ENCODE data around the gene SDF2L1. TPM values are rescaled to one million over a fixed set of nuclear protein-coding genes. Genes with fewer than 3 reads are reported as not detected.
A peak's percentile ranks its signal among the peaks of the same experiment; 100 is the strongest.
"Not testable (repeated sequence)": the region's sequence is repeated elsewhere in the genome, so short reads cannot be mapped to it uniquely, and the experiment has no call there.

Gene SDF2L1, protein sequence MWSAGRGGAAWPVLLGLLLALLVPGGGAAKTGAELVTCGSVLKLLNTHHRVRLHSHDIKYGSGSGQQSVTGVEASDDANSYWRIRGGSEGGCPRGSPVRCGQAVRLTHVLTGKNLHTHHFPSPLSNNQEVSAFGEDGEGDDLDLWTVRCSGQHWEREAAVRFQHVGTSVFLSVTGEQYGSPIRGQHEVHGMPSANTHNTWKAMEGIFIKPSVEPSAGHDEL
- total RNA-seq (10 to 100 TPM in 3 of 4 donors, 1 to 10 TPM in 1; 6.9 to 13.0 (median 11.6) TPM), polyA plus RNA-seq (10 to 100 TPM; 16.8 to 53.5 (median 26.0) TPM)
- long read RNA-seq, donor 1, transcript SDF2L1-201 (3 exons, 865 nt), result major isoform, 9 of 9 reads
- long read RNA-seq, donor 1, partial matches to known transcripts, result 0 of 9 reads
- long read RNA-seq, donor 1, other reads (novel, unspliced or antisense), result 0 of 9 reads
- long read RNA-seq, donor 2, transcript SDF2L1-201 (3 exons, 865 nt), result major isoform, 17 of 17 reads
- long read RNA-seq, donor 2, partial matches to known transcripts, result 0 of 17 reads
- long read RNA-seq, donor 2, other reads (novel, unspliced or antisense), result 0 of 17 reads

DNA sequence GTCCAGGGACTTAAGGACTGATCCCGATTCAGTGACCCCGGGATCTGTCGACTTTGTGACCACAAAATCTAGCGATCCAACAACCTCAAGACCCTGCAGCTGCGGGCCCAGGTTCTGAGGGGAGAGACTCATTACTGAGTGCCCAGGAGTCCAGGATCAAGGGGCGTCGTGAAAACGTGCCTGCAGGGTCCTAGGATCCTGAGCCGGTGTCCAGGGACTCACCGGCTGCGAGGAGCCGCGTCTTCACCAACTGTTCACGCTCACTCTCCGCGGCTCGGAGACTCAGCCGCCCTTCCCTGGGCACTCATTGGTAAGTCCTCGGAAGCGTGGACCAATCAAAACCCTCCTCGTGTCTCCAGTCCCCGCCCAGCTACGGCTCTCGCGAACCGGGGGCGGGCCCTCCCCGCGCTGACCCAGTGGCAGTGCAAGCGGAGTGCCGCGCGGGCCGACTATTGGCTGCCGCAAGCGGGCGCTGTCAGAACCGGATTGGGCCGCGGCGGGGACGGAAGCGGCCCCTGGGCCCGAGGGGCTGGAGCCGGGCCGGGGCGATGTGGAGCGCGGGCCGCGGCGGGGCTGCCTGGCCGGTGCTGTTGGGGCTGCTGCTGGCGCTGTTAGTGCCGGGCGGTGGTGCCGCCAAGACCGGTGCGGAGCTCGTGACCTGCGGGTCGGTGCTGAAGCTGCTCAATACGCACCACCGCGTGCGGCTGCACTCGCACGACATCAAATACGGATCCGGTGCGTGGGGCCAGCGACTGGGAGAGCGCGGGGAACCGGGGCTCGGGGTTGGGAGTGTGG is at the start of gene SDF2L1:
Gene SDF2L1, plus strand, starts transcription at position 514 of the 795 bp plus-strand sequence. Its CDS starts 35 bp downstream, at position 549.
- Histone ChIP-seq H3K36me3 (ENCODE audit: insufficient read depth in 1 of 2, low read depth in 1 of 2) (peaks cover 0 to 10% of the 10 kb centered on the region in 2 donors), H3K4me1 (peaks cover 18% of the 10 kb centered on the region), H3K27ac (peak within 1 kb of the TSS; percentile 81), H3K4me3 (peak within 1 kb of the TSS; percentile 81), H3K9me3 (no peaks in the 10 kb centered on the region), H3K27me3 (ENCODE audit: insufficient read depth in 3 of 3, low read length in 2 of 3) (no peaks in the 10 kb centered on the region)
- intact Hi-C loops (cut with DNase I), result no loop called here
- 1% methylated on average over 56 to 76 of the region's 76 CpGs for WGBS, 3 donors
- ATAC-seq, result peak; percentile 99
- TF ChIP-seq, protein P1, sequence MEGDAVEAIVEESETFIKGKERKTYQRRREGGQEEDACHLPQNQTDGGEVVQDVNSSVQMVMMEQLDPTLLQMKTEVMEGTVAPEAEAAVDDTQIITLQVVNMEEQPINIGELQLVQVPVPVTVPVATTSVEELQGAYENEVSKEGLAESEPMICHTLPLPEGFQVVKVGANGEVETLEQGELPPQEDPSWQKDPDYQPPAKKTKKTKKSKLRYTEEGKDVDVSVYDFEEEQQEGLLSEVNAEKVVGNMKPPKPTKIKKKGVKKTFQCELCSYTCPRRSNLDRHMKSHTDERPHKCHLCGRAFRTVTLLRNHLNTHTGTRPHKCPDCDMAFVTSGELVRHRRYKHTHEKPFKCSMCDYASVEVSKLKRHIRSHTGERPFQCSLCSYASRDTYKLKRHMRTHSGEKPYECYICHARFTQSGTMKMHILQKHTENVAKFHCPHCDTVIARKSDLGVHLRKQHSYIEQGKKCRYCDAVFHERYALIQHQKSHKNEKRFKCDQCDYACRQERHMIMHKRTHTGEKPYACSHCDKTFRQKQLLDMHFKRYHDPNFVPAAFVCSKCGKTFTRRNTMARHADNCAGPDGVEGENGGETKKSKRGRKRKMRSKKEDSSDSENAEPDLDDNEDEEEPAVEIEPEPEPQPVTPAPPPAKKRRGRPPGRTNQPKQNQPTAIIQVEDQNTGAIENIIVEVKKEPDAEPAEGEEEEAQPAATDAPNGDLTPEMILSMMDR (IDR thresholded peaks at IDR 0.05), result no peak
- DNase-seq, result peak; percentile 99

DNA sequence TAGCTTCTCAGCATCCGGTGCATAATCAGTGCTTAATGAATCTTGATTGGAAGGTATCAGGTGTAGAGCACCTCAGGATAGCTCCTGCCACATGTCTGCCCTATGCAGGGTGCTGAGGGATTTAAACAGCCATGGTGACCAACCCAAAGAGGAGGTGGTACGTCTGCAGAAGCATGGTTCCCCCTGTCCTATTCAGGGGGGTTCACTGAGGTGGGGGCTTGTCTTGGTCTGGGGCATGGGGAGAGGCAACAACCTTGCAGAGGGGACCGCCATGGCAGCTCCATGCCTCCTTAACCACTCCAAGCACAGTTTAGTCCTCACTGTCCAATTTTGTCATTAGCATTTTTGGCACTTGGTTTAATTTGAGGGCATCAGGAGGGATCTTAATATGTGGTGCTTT is 49.7 kb upstream of the SDF2L1 start:
- no peak overlapping the region for H3K27ac ChIP-seq
- 89 to 96% (median 91%) methylated on average over 3 of the region's 3 CpGs for WGBS, 3 donors

DNA sequence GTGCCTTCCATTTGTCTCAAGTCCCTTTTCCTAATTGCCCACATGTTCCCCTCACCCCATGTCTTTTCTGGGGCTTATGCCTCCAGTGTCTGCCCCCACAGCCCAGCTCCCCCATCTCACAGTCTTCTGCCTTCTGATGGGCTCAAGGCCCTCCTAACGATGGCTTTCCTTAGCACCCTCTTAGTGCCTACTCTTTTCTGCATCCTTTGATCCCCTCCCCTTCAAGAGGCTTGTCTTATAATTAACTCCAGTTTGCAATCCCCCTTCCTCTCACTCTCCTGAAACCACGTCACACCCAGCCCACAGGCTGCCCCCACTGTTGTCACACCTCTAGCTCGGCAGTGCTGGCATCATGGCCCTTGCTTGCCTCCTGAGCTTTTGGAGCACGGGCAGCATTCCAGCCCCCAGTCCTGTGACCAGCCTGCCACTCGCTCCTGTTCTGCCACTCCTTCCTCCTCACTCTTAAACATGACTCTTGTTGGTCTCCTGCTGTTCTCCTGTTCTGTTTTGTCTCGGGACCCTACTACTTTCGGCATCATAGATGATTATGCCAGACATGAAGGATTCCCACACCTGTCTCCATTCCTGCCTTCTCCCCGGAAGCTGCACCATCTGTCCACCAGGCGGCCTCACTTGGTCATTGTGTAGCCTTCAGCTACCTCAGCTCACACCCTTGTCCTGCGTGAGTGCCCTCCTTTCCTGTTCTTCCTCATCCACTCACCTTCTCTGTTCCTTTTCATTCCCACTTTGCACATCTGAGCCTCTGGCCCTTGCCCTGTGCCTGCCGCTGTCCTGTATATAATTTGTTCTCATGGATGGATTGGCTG is 48.5 kb upstream of the SDF2L1 start:
- WGBS, 3 donors, result 67 to 82% (median 72%) methylated on average over 11 of the region's 11 CpGs
- ATAC-seq (no peak), DNase-seq (no peak)
- Histone ChIP-seq H3K27me3 (ENCODE audit: insufficient read depth in 3 of 3, low read length in 2 of 3) (no peaks in the 10 kb centered on the region), H3K9me3 (no peaks in the 10 kb centered on the region), H3K4me1 (peaks cover 42% of the 10 kb centered on the region), H3K36me3 (ENCODE audit: insufficient read depth in 1 of 2, low read depth in 1 of 2) (peaks cover 4 to 37% of the 10 kb centered on the region in 2 donors), H3K27ac (no peak overlapping the region), H3K4me3 (no peak overlapping the region)
- intact Hi-C loops (cut with DNase I), result loop anchor here in 1 of 2 donors (5.0 kb wide), 1 partner anchor 34 kb away; no protein-coding TSS in a partner anchor
- TF ChIP-seq, protein P1 (IDR thresholded peaks at IDR 0.05), result no peak

More for the DNA sequence above, 49.7 kb upstream of the SDF2L1 start:
- Histone ChIP-seq H3K27me3 (ENCODE audit: insufficient read depth in 3 of 3, low read length in 2 of 3) (no peaks in the 10 kb centered on the region), H3K4me1 (peaks cover 54% of the 10 kb centered on the region), H3K4me3 (no peak overlapping the region), H3K36me3 (ENCODE audit: insufficient read depth in 1 of 2, low read depth in 1 of 2) (peaks cover 4 to 37% of the 10 kb centered on the region in 2 donors), H3K9me3 (no peaks in the 10 kb centered on the region)
- intact Hi-C loops (cut with DNase I), result loop anchor here in 1 of 2 donors (5.0 kb wide), 1 partner anchor 35 kb away; no protein-coding TSS in a partner anchor
- no peak for DNase-seq
- TF ChIP-seq, protein P1 (IDR thresholded peaks at IDR 0.05), result no peak
- ATAC-seq, result no peak

DNA sequence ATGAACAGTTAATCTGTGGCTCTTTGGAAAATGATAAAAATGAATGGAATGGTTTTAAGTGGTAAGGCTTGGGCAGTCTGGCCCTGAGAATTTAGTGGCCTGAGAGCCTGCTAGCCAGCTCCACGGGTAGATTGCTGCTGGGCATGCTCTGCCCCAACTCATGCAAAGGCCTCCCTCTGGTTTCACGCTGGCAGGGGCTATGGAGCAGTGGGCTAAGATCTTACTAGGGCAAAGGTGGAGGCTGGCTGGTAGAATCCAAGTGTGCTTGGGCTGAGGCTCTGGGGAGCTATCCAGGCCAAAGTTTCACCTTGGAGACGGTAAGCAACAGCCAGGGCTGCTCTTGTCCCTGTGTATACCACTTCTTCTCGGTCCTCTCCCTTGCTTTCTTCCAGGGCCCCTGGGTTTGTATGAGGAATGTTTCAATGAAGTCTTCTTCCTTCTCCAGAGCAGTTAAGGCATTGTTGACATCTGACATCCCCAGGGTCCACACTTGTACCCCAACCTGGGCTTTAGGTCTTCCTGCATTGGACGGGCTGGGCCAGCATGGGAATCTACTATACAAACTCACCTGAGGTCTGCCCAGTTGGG is 47.1 kb upstream of the SDF2L1 start:
- Histone ChIP-seq H3K4me3 (no peak overlapping the region), H3K9me3 (no peaks in the 10 kb centered on the region), H3K27ac (no peak overlapping the region), H3K4me1 (peaks cover 34% of the 10 kb centered on the region), H3K27me3 (ENCODE audit: insufficient read depth in 3 of 3, low read length in 2 of 3) (no peaks in the 10 kb centered on the region), H3K36me3 (ENCODE audit: insufficient read depth in 1 of 2, low read depth in 1 of 2) (peaks cover 4 to 37% of the 10 kb centered on the region in 2 donors)
- TF ChIP-seq, protein P1 (IDR thresholded peaks at IDR 0.05), result no peak
- DNase-seq (no peak), ATAC-seq (no peak)
- 42 to 48% (median 43%) methylated on average over 5 of the region's 5 CpGs for WGBS, 3 donors
- intact Hi-C loops (cut with DNase I), result loop anchor here in 1 of 2 donors (5.0 kb wide), 1 partner anchor 32 kb away; no protein-coding TSS in a partner anchor

DNA sequence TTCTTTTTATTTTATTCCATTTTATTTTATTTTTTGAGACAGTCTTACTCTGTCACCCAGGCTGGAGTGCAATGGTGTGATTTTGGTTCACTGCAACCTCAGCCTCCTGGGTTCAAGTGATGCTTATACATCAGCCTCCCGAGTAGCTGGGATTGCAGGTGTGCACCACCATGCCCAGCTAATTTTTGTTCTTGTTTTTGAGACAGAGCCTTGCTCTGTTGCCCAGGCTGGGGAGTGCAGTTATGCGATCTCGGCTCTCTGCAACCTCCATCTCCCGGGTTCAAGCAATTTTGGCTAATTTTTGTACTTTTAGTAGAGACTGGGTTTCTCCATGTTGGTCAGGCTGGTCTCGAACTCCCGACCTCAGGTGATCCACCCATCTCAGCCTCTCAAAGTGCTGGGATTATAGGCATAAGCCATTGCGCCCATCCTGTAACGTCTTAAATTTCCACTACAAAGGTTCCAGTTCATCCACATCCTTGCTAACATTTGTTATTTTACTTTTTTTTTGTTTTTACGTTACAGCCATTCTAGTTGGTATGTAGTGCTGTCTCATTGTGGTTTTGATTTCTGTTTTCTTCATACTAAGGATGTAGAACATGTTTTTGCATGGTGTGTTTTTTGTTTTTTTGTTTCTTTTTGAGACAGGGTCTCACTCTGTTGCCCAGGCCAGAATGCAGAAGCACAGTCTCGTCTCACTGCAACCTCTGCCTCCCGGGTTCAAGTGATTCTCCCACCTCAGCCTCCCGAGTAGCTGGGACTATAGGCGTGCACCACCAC is 45.6 kb upstream of the SDF2L1 start:
- H3K4me3 ChIP-seq; H3K27me3 ChIP-seq (ENCODE audit: insufficient read depth in 3 of 3, low read length in 2 of 3); intact Hi-C loops (cut with DNase I); DNase-seq; H3K9me3 ChIP-seq; ATAC-seq; H3K27ac ChIP-seq: not testable (repeated sequence)
- WGBS, 3 donors, result 96 to 97% (median 96%) methylated on average over 13 of the region's 13 CpGs
- peaks cover 4 to 37% of the 10 kb centered on the region in 2 donors for H3K36me3 ChIP-seq (ENCODE audit: insufficient read depth in 1 of 2, low read depth in 1 of 2)
- peaks cover 18% of the 10 kb centered on the region for H3K4me1 ChIP-seq
